ELF-1 (cell line): Measurements from ENCODE around the gene HS3ST4.
A peak's percentile ranks its signal among the peaks of the same experiment; 100 is the strongest.
"Not testable (repeated sequence)": the region's sequence is repeated elsewhere in the genome, so short reads cannot be mapped to it uniquely, and the experiment has no call there.

Experiments used
- DNase-seq: peaks from one replicate; pipeline ENCODE4 v3.0.0-alpha.2; 2016; ENCODE audit warnings: low read depth, low spot score

The HS3ST4 gene

DNA sequence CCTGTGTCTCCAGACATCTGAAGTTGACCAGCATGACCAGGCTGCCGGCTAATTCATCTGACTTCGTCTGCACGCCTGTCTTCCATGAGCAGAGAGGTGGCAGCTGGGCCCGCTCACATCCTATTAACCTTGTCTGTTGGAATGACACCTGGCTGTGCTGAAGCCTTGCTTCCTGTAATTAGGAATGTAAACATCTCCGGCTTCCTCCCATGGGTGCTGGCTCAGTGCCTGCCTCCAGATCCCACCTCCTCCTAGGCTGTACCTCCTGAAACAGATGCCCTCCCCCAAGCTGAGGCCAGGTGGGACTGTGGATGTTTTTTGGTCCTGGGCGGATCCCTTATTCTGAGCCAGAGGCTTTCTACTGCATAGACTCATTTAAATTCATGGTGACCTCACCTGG, 296.3 kb downstream of the HS3ST4 start:
- peak; percentile 9 for DNase-seq

DNA sequence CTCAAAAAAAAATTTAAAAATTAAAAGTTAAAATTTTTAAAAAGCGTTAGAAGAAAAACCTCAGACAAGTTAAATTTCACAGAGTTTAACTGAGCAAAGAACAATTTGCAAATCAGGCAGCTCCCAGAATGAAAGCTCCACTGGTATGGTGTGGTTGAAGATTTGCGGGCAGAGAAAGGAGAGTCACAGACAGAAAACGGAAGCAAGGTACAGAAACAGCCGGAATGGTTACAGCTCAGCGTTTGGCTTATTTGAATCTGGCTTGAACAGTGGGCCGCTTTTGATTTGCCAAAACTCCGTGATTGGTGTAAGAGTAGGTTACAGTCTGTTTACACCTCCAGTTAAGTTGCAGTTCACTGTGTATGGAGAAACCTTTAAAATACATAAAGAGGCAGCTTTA, 297.1 kb downstream of the HS3ST4 start:
- DNase-seq: no peak

DNA sequence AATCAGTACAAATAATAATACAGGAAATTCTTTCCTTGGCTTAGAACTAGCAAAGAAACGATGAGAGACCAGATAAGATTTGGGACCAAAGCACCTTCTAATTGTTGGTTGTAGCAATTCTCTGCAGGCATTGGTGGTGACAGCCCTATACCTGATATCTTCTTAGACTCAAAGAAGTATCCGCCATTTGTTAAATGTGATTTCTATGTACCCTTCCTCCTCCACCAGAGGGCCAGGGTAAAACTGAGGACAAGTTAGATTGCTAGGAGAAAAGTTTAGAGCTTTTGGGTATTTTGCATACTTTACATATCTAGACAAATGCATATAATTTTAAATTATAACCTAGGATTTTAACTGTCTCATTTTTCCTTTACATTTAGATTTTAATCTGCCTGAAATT, 304.3 kb downstream of the HS3ST4 start:
- no peak for DNase-seq

DNA sequence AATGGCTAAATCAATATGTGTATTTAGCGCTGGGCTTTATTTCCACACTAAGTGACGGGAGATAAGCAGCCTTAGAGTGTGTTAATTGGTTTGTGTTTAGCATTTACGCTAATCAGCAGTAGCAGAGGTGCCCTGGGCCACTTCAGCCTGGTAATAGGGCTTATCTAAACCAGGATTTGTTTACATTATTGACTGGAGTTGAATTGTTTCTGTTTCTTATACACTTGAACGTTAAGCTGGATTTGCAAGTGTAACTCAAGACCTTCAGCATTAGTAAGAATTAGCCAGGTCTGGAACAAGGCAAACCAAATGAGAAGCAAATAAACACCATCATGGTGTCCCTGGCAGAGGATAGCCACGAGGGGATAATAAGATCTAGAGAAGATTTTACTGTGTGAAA, 313.6 kb downstream of the HS3ST4 start:
- DNase-seq: peak; percentile 3

DNA sequence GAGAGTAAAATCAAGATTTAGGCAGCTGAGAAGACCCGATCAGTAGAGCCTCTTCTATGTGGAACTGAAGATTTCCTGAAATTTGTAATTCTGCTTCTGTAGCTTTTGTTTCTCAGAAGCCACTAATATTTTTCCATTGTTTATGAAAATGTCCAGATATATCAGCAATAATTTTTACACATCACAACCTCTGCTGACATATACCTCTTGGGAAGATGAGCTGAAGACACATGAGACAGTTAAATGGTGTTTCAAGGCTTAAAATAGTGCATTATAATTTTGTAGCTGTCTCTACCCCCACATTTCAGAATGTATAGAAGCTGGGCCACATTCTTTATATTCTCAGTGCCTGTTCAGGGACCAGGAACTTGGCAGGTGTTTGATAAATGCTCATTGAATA, 320.6 kb downstream of the HS3ST4 start:
- DNase-seq: no peak

DNA sequence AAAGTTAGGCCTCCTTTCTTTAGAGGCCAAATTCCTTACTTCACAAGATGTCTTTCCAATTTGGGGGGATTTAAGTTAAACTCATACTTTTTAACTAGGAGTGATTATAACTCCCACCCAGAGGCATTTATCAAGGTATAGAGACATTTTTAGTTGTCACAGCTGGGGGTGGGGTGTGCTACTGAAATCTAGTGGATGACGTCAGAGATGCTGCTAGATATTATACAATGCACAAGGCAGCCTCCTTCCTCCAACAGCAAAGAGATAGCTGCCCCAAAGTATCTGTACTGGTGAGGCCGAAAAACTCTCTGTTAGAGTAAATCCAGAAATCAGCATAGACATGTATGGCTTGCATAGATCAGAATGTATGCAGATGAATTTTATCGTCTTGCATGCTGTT, 324.0 kb downstream of the HS3ST4 start:
- no peak for DNase-seq

DNA sequence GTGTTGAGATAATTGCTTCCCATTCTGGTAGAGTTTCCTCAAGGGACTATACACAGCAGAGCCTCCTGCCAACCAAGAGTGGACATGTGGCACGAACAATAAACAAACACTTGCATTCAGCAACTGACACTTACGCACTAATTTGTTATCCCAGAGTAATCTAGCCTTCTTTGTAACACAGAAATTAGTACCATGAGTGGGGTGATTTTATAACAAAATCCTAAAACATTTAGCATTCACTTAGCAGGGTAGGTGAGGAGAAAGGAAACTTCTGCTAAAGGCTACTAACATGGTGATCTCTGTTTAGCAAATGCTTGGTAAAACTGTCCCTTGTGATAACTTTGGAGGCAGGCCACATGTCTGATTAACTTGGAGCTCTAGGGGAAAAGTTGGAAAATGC, 325.2 kb downstream of the HS3ST4 start:
- DNase-seq: no peak

DNA sequence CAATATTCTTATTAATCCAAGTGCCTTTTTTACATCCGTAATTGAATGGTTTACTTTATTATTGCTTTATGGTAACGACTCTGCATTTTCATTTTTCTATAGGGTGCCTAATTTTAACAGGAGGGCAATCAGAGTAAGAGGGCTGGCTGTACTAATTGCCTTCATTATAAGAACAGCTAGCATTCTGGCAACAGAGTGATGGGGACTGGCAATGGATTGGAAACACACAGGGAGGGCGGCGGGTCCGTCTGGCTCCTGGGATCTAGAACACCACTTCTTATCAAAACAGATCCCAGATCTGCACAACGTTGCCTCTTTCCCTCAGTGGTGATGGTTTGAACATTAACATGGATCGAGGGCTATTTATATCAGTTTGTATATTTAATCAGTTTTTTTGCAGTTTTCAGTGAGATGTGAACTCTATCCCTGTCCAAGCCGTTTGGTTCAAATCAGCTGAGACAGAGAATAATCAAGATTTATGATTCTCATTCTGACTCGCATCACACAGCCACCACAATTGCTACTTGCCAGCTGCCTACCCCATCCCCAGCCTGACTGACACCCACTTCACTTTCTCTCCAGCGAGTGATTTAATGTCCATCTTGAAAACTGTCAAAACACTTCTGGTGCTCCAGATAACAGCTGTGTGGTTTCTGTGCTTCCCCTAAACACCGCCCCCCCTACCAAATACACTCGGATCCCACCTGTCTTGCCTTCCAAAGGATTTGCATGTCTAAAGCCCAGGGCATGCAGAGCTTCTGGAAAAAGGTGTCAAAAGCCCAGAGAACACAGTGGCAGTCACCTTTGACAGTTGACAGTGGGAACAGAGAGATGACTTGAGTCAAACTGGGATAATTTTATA, 327.9 kb downstream of the HS3ST4 start:
- DNase-seq: peak; percentile 4

DNA sequence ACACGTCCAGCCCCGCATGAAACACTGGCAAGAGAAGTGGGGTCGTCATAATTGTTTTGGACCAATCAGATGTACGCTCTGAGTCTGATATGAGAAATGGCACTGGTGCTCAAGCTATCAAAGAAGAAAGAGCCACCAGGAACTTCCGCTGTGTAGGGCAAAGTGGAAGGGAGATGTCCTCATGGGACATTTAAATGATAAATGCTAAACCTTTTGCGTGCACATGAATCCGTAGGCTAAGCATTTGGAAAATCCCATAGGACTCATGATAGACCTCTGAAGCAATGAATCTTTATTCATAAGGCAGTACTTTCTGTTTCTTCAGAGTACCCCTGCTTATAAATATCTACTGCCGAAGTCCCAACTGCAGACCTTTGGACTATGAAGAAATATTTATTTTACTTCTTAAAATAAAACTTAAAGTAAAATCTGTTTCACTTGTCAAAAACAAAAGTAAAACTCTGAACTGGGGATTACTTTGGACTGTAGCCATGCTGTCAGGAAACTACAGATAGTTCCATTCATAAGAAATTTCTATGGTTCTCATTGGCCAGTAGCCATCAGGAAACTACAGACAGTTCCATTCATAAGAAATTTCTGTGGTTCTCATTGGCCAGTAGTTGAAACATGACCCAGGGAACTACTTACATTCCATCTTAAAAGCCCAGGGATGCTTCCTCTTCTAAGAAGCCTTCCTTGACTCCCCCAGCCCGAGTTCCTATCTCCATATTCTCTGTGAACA, 335.1 kb downstream of the HS3ST4 start:
- DNase-seq: no peak

DNA sequence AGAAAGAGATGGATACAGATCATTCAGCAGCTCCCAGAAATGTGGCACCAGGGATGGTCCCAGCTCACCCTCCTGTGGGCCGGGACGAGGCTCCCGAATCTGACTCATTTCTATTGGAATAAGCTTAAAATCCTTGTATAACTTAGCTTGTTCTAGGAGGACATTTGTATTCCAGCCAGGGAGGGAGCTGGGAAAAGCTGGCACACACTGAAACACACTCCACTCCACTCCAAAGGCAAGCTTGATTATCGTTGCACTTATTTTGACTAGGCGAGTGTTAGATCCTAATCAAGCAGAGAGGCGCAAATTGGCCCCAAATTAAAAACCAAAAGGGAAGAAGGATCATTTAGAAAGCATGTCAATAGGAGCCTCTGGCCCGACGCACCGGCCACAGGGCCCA, 339.5 kb downstream of the HS3ST4 start:
- DNase-seq: no peak

DNA sequence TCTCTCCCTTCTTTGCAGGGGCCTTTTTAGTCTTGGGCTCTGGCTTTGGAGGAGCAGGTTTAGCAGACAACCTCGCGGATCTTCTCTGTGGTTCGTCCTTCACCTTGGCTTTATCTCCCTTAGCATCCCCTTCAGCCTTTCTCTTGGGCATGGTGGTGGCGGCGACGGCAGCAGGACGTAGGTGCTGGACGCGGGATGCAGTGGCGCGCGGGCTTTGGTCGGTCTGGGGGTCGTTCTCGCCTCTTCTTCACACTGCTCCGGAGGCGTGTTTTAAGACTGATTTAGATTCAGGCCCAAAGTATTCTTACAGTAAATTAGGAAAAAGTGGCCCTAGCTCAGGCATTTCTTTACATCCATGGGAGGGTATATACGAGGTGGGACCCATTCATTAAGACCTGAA, 340.9 kb downstream of the HS3ST4 start:
- not testable (repeated sequence) for DNase-seq

DNA sequence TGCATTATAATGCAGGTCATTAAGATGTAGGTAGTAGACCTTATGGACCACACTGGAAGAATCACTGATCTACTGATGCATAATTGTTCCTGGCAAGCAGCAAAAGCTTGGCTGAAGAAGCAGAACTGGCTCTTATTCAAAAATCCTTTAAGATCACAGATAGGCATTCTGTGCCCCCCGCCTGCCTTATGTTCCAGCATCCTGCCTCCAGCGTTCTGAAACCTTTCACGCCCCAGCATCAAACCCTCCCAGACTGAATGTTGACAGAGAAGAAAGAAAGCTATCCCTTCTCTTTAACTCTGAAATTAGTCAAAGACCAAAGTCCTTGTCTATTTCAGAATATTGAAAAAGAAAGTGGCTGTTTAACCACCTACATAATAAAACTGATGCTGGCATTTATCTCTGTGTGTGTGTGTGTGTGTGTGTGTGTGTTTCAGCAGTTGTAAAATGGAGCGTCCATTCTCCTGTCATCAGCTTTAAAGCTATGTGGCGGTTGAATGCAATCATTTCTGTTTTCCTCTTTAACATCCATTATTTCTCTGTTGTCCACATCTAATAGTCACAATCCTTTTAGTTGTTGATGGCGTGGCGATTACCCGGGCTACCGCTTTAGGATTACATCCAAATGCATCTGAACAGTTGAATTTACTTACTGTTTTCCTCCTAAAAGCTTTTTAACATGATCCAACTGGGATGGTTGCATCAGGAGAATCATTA, 350.4 kb downstream of the HS3ST4 start:
- DNase-seq: no peak

DNA sequence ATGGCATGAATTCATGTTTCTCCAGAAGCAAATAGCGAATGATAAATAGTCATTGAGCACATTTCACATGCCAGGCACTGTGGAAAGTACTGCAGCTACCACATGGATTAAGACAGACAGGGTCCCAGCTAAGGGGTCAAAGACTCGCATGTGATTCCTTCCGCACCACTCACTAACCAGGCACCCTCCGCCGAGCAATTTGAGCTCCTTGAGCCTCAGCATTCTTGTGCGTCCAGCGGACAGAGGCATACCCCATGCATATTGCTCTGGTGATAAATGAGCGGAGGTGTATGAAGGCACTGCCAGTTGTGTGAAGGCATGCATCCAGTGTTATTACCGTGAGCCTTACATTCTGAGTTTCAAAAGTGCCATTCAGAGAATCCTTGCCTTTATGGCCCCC, 358.7 kb downstream of the HS3ST4 start:
- DNase-seq: peak; percentile 36

DNA sequence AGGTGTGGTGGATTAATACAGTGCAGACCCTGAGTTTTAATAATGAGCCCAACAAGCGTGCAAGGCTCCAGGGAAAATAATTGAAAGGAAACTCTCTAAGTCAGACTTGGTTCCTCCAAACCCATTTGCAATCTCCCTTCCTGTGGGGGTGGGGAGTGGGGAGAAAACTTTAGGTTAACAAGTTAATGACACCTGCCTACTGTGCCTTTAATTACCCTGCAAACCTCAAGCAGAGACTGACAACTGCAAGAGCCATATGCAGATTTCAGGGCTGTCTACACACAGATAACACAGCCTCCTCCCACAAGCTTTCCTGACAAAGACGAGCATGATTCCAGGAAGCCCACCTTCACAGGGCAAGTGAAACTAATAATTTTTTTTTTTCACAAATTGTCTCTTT, 359.3 kb downstream of the HS3ST4 start:
- peak; percentile 65 for DNase-seq

DNA sequence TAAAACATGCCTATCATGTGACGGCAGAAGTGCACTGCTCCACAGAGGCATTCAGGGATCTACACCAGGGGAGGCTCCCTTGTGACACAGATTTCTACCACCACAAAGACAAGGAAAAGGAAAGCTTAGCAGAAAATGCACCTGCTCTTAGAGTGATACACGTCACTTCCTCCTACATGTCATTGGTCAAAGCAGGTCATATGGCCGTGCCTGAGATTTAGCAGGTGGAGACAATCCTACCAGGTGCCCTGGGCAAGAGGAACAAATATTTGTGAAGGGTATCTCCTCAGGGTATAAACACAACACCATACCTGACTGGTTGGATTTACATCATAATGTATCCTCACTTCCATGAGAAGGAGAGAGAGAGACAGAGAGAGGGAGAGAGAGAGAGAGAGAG, 362.1 kb downstream of the HS3ST4 start:
- no peak for DNase-seq

DNA sequence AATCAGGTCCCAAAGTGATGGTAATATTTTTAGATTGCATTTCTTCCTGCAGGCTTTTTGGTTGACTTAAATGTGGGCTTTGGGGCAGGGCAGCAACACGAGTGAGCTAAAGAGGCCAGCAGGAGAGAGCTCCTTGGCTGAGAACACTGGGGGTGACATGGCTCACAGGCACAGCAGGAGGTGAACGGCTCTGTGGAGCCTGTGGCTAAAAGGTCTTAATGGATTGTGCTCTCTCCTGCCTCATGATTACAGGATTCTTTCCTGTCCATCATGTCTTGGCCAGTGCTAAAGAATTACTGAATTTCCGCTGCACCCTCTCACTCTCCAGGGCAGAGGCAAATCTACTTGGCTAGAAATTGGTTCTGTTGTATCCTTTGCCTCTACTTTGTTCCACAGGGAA, 366.6 kb downstream of the HS3ST4 start:
- DNase-seq: peak; percentile 49

DNA sequence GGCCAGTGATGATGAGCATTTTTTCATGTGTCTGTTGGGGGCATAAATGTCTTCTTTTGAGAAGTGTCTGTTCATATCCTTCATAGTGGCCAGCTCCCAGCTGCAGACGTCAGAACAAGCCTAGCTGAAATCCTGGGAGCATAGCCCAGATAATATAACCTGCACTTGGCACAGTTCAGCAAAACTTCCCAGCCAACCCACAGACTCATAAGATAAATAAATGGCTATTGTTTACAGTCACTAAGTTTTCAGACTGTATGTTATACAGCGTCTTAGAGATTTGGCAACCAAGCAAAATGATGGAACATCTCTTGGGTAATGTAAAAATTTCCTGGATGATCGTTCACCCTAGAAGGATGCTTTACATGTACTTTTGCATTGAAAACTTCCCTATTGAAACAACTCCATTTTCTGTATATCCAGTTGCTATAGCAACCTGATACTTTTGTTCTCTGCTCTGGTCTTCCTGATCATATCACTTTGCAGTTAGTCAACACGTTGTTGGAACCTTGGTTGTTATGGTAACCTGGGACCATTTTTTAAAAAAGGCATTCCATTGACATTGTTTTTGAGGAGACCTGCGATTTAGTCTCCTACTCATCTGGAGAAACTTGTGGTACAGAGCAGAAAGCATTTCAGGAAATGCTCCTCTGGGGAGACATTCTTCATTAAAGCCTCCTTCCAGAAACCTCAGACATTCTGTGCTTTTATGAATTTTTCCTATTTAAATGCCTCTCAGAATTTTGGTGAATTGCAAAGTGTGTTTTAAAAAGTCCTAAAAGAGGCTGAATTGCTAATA, 378.7 kb downstream of the HS3ST4 start:
- DNase-seq: no peak

DNA sequence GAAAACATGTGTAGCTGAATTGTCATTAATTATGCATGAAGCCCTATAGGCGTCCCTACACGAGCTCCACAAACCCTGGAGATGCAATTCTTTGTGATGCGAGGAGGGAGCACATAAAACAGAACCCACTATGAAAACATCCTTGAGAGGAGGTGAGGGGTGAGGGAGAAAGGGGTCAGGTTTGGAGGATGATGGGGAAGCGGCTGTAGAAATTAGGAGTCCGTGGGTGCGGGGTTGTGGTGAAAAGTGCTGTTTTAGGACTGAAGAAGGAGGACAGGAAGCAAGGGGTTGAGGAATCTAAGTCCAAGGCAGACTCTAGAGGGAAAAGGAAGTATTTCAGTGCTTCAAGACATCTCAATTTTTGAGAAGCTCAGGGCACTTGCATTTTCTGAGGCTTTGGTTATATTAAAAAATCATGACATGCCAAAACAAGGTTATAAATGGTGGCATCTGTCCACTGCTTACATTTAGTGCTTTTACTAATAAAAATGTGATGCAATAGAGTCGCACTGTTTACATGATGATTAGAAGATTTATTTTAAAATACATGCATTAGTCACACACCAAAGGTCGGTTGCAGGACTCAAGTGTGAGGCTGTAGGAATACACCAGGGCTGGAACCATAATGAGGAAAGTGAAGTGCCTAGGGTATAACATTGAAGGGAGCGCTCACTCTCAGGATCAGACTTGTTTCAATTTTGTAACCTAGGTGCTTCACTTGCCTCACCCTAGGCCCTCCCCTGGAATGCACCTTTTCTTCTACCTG, 379.5 kb downstream of the HS3ST4 start:
- DNase-seq: no peak

DNA sequence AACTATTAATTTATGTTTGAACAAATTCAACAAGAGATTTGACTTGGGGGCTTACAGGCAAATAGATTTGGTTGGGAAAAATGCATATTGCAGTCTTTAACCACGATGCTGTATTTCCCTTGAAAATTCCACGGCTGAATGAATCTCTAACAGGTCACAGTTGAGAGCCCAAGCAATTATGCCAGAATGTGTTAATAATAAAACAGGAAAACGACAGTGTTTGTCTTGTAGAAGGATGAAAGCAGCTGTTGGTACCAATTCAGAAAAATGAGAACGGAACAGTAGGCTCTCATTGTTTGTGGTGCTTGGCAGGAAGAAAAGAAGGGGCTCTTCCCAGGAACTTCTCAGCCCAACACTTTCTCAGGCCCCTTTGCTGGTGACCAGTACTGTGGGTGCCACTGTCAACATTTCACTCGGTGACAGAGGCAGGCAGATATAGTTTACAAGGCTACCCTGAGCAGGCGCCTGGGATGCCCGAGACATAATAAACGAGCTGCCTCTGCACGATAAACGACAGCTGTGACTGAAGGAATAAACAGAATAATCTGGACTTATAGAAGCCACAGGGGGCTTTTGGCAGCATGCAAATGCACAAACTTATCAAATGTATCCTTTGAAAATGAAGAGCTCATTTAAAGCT, 387.1 kb downstream of the HS3ST4 start:
- DNase-seq: no peak

DNA sequence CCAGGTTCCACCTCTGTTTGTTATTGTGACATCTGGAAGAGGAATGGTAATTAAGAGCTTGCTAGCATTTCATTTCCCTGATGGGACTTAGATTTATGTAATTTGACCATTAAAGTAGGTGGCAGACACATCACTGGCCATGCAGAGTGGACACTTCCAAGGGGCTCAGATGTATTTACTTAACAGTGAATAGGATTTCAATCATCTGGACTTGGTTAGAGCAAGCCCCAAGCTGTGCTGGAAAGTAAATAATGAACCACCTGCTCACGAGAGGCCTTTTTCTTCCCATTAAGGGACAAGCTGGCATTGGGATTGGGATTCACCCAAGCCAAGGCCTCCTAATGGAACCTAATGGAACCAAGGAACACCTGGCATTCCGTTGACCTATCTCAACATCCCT, 395.3 kb downstream of the HS3ST4 start:
- no peak for DNase-seq
